CD14-positive monocyte (primary cell): ENCODE data around the gene ZFHX2. TPM values are rescaled to one million over a fixed set of nuclear protein-coding genes. Genes with fewer than 3 reads are reported as not detected.

Experiments used
- DNase-seq, 3 donors: peaks; one replicate each; pipeline ENCODE4 v3.0.0-alpha.2; 2011 to 2022
- H2AFZ ChIP-seq: 2 replicates; pipeline ENCODE4 v1.6.0; 2012; ENCODE audit warnings: mild to moderate bottlenecking, low read depth, low read length, inconsistent platforms; ENCODE audit not compliant: insufficient read depth, poor library complexity, severe bottlenecking
- H3K27ac ChIP-seq, 2 donors: 1 replicate in 1 of 2; 2 replicates in 1 of 2; pipeline ENCODE4 v1.5.1; 2012 to 2013; ENCODE audit warnings: low read length in 2 of 2, control low read depth in 1 of 2, inconsistent platforms in 1 of 2, low read depth in 1 of 2, mild to moderate bottlenecking in 1 of 2
- H3K27me3 ChIP-seq, 2 donors: one replicate each; pipeline versions ENCODE4 v1.6.0 to v1.6.1; 2011 to 2013; ENCODE audit warnings: low read length in 2 of 2; ENCODE audit not compliant: control insufficient read depth in 2 of 2, insufficient read depth in 2 of 2
- H3K36me3 ChIP-seq, 2 donors: replicated peaks in 1 of 2; 1 replicate in 1 of 2; 2 replicates in 1 of 2; pipeline versions ENCODE4 v1.5.1 to v1.6.1; 2012 to 2013; ENCODE audit warnings: low read length in 2 of 2, control low read depth in 1 of 2, inconsistent platforms in 1 of 2, mild to moderate bottlenecking in 1 of 2; ENCODE audit not compliant: insufficient read depth in 2 of 2, control insufficient read depth in 1 of 2
- H3K4me1 ChIP-seq, 2 donors: 1 replicate in 1 of 2; 2 replicates in 1 of 2; pipeline versions ENCODE4 v1.5.1 to v1.6.1; 2012 to 2013; ENCODE audit warnings: low read length in 2 of 2, control low read depth in 1 of 2, inconsistent platforms in 1 of 2, mild to moderate bottlenecking in 1 of 2, moderate library complexity in 1 of 2; ENCODE audit not compliant: insufficient read depth in 2 of 2, control insufficient read depth in 1 of 2
- H3K4me2 ChIP-seq: replicated peaks from 2 replicates; pipeline ENCODE3; 2012; ENCODE audit warnings: low read length, moderate library complexity, mild to moderate bottlenecking; ENCODE audit not compliant: poor library complexity, severe bottlenecking; ENCODE audit errors: extremely low read depth
- H3K4me3 ChIP-seq, 3 experiments: fragments of 200-600 bp in 1 of 3; sonication (generic) in 1 of 3; replicated peaks in 1 of 3; 1 replicate in 2 of 3; 2 replicates in 1 of 3; pipeline ENCODE4 v1.5.1; 2011 to 2013; ENCODE audit warnings: low read length in 3 of 3, mild to moderate bottlenecking in 3 of 3, control low read depth in 2 of 3, low read depth in 2 of 3, inconsistent platforms in 1 of 3, moderate library complexity in 1 of 3
- H3K79me2 ChIP-seq: 2 replicates; pipeline ENCODE4 v1.6.0; 2012; ENCODE audit warnings: mild to moderate bottlenecking, control low read depth, inconsistent platforms, low read length, moderate library complexity; ENCODE audit not compliant: insufficient read depth
- H3K9ac ChIP-seq: 2 replicates; pipeline ENCODE4 v1.6.0; 2017; ENCODE audit warnings: low read length, mild to moderate bottlenecking; ENCODE audit not compliant: insufficient read depth, poor library complexity, severe bottlenecking
- H3K9me3 ChIP-seq, 2 donors: replicated peaks in 1 of 2; 1 replicate in 1 of 2; 2 replicates in 1 of 2; pipeline versions ENCODE4 v1.5.1 to v1.6.1; 2012 to 2013; ENCODE audit warnings: low read length in 2 of 2, control low read depth in 1 of 2; ENCODE audit not compliant: control insufficient read depth in 1 of 2, insufficient read depth in 1 of 2
- H4K20me1 ChIP-seq: 2 replicates; pipeline ENCODE4 v1.6.0; 2012; ENCODE audit warnings: mild to moderate bottlenecking, low read length, control low read depth, moderate library complexity; ENCODE audit not compliant: insufficient read depth
- H3K27ac Mint-ChIP-seq, 7 donors: one replicate each; pipeline ENCODE4 v1.8.0; 2020; ENCODE audit warnings: mild to moderate bottlenecking in 7 of 7, mixed read lengths in 7 of 7, moderate library complexity in 6 of 7, inconsistent platforms in 2 of 7
- H3K27me3 Mint-ChIP-seq, 3 donors: one replicate each; pipeline ENCODE4 v1.8.0; 2021 to 2022; ENCODE audit warnings: low read depth in 3 of 3, mild to moderate bottlenecking in 3 of 3, mixed read lengths in 3 of 3, moderate library complexity in 3 of 3, inconsistent platforms in 1 of 3
- H3K36me3 Mint-ChIP-seq, 2 donors: one replicate each; pipeline ENCODE4 v1.8.0; 2020; ENCODE audit warnings: mixed read lengths in 2 of 2, inconsistent platforms in 1 of 2, mild to moderate bottlenecking in 1 of 2
- H3K4me1 Mint-ChIP-seq: one replicate; pipeline ENCODE4 v1.8.0; 2020; ENCODE audit warnings: mild to moderate bottlenecking, mixed read lengths
- H3K4me3 Mint-ChIP-seq, 2 donors: one replicate each; pipeline ENCODE4 v1.8.0; 2020; ENCODE audit warnings: mild to moderate bottlenecking in 2 of 2, mixed read lengths in 2 of 2, moderate library complexity in 1 of 2
- H3K9me3 Mint-ChIP-seq, 7 donors: one replicate each; pipeline ENCODE4 v1.8.0; 2020 to 2022; ENCODE audit warnings: mixed read lengths in 7 of 7, mild to moderate bottlenecking in 6 of 7, moderate library complexity in 6 of 7, inconsistent platforms in 2 of 7
- CTCF ChIP-seq: fragments of 200-600 bp; IDR thresholded peaks from one replicate; pipeline ENCODE4 v1.8.0; 2022; ENCODE audit warnings: antibody characterized with exemption, mild to moderate bottlenecking
- WGBS: methylation state at CpG from one replicate; pipeline ENCODE4 v1.1.5; 2013; ENCODE audit warnings: missing lambda C conversion rate; ENCODE audit not compliant: insufficient coverage; 5-methylcytosine and 5-hydroxymethylcytosine counted together
- intact Hi-C, 2 donors: fragments of 100-400 bp; cut with micrococcal nuclease; formaldehyde crosslinking; loops; one replicate each; pipeline versions ENCODE4 v1.15.0 to v1.15.1; 2023
- polyA plus RNA-seq, 3 donors: library from polyadenylated mRNA; depleted of rRNA in 1 of 3; unstranded in 2 of 3; stranded (reverse) in 1 of 3; fragments of 300-500 nt in 2 of 3; fragments of >200 nt in 1 of 3; fragmentation: Illumina TruSeq in 2 of 3; gene quantifications; 1 replicate in 2 of 3; 2 replicates in 1 of 3; pipeline ENCODE4 v1.2.3, GENCODE V29; 2012 to 2021

ZFHX2 gene
- polyA plus RNA-seq, 3 donors = 0.01 to 0.07 TPM; not detected in 1

GRCh38 chr14:23550131-23550811 is 1.3 kb downstream of the ZFHX2 start:
- H2AFZ ChIP-seq = peak overlapping the region; percentile 99
- no peaks in the 10 kb centered on the region for H3K9me3 ChIP-seq
- TF ChIP-seq CTCF = no peak
- H3K9me3 Mint-ChIP-seq = no peaks in the 10 kb centered on the region
- H3K4me3 Mint-ChIP-seq = no peak overlapping the region
- peaks cover 11 to 21% of the 10 kb centered on the region in 2 donors for H3K4me1 ChIP-seq
- peaks cover 11% of the 10 kb centered on the region for H3K4me1 Mint-ChIP-seq
- intact Hi-C loops = no loop called here
- no peak overlapping the region for H3K27ac Mint-ChIP-seq
- peaks cover 2 to 12% of the 10 kb centered on the region in 2 donors for H3K27me3 ChIP-seq
- DNase-seq = no peak
- H3K36me3 Mint-ChIP-seq = no peaks in the 10 kb centered on the region
- no peaks in the 10 kb centered on the region for H4K20me1 ChIP-seq
- H3K4me3 ChIP-seq = peak overlapping the region in 2 of 3 experiments; percentile 81 to 88
- no peak overlapping the region for H3K27ac ChIP-seq
- no peaks in the 10 kb centered on the region for H3K36me3 ChIP-seq
- H3K79me2 ChIP-seq = no peaks in the 10 kb centered on the region
- H3K4me2 ChIP-seq = peak overlapping the region; percentile 97
- H3K9ac ChIP-seq = peak overlapping the region; percentile 74
- H3K27me3 Mint-ChIP-seq = peaks cover 0 to 1% (median 0%) of the 10 kb centered on the region in 3 donors
- 38% methylated on average over 7 of the region's 12 CpGs for WGBS

- no peak for TF ChIP-seq CTCF
- H4K20me1 ChIP-seq = no peaks in the 10 kb centered on the region
- H3K27me3 ChIP-seq = peaks cover 2 to 12% of the 10 kb centered on the region in 2 donors
- no peak overlapping the region for H3K4me3 ChIP-seq
- H3K9me3 ChIP-seq = no peaks in the 10 kb centered on the region
- no peaks in the 10 kb centered on the region for H3K36me3 Mint-ChIP-seq
- peaks cover 0 to 1% (median 0%) of the 10 kb centered on the region in 3 donors for H3K27me3 Mint-ChIP-seq
- no peak overlapping the region for H3K4me3 Mint-ChIP-seq
- no peak overlapping the region for H3K27ac ChIP-seq
- no peak overlapping the region for H2AFZ ChIP-seq
- H3K79me2 ChIP-seq = no peaks in the 10 kb centered on the region
- H3K9ac ChIP-seq = no peak overlapping the region
- H3K27ac Mint-ChIP-seq = no peak overlapping the region
- H3K4me1 Mint-ChIP-seq = peaks cover 22% of the 10 kb centered on the region
- intact Hi-C loops = no loop called here
- no peaks in the 10 kb centered on the region for H3K36me3 ChIP-seq
- no peak overlapping the region for H3K4me2 ChIP-seq
- H3K9me3 Mint-ChIP-seq = no peaks in the 10 kb centered on the region
- 89% methylated on average over 14 of the region's 18 CpGs for WGBS
- no peak for DNase-seq
- H3K4me1 ChIP-seq = peaks cover 21 to 32% of the 10 kb centered on the region in 2 donors
Observed at GRCh38 chr14:23548351-23549318, 2.9 kb downstream of the ZFHX2 start.
